Mesenchymal stem cell (in vitro differentiated cells and primary cell): Measurements from ENCODE around the gene DIO3. TPM values are rescaled to one million over a fixed set of nuclear protein-coding genes. Genes with fewer than 3 reads are reported as not detected.

Experiments used
- DNase-seq: peaks from one replicate; pipeline ENCODE4 v3.0.0-alpha.2; 2013
- H2AFZ ChIP-seq: one replicate; pipeline ENCODE4 v1.6.1; 2013; ENCODE audit warnings: low read depth, mild to moderate bottlenecking, control low read depth, inconsistent platforms, low read length, moderate library complexity
- H2AK5ac ChIP-seq: 2 replicates; pipeline ENCODE4 v1.6.1; 2013; ENCODE audit warnings: low read length, moderate library complexity, mild to moderate bottlenecking, inconsistent platforms; ENCODE audit not compliant: severe bottlenecking
- H2BK120ac ChIP-seq: one replicate; pipeline ENCODE4 v1.6.1; 2013; ENCODE audit warnings: low read depth, mild to moderate bottlenecking, inconsistent platforms, low read length, moderate library complexity
- H2BK12ac ChIP-seq, 2 experiments: one replicate each; pipeline ENCODE4 v1.6.1; 2013; ENCODE audit warnings: inconsistent platforms in 2 of 2, low read length in 2 of 2, mild to moderate bottlenecking in 2 of 2, moderate library complexity in 2 of 2, control low read depth in 1 of 2
- H2BK15ac ChIP-seq: one replicate; pipeline ENCODE4 v1.6.1; 2013; ENCODE audit warnings: mild to moderate bottlenecking, low read depth, inconsistent platforms; ENCODE audit not compliant: poor library complexity, severe bottlenecking
- H2BK5ac ChIP-seq: 2 replicates; pipeline ENCODE4 v1.6.1; 2013; ENCODE audit warnings: low read depth, mild to moderate bottlenecking, low read length, control low read depth, inconsistent platforms; ENCODE audit not compliant: poor library complexity, severe bottlenecking
- H3K14ac ChIP-seq, 2 experiments: one replicate each; pipeline ENCODE4 v1.6.1; 2013; ENCODE audit warnings: inconsistent platforms in 2 of 2, low read length in 2 of 2, control low read depth in 1 of 2, mild to moderate bottlenecking in 1 of 2, moderate library complexity in 1 of 2
- H3K18ac ChIP-seq, 2 experiments: one replicate each; pipeline ENCODE4 v1.6.1; 2013; ENCODE audit warnings: inconsistent platforms in 2 of 2, low read length in 2 of 2, control low read depth in 1 of 2, low read depth in 1 of 2, mild to moderate bottlenecking in 1 of 2
- H3K23ac ChIP-seq, 2 experiments: one replicate each; pipeline ENCODE4 v1.6.1; 2013; ENCODE audit warnings: inconsistent platforms in 2 of 2, low read length in 2 of 2, mild to moderate bottlenecking in 2 of 2, moderate library complexity in 2 of 2, control low read depth in 1 of 2
- H3K27ac ChIP-seq: 2 replicates; pipeline ENCODE4 v1.5.1; 2013; ENCODE audit warnings: mild to moderate bottlenecking, moderate library complexity, low read length, control low read depth, inconsistent platforms; ENCODE audit not compliant: poor library complexity, severe bottlenecking
- H3K27me3 ChIP-seq, 2 experiments: 2 replicates each; pipeline versions ENCODE4 v1.6.1 to v1.7.0; 2013; ENCODE audit warnings: low read length in 2 of 2, mild to moderate bottlenecking in 2 of 2, moderate library complexity in 2 of 2, control low read depth in 1 of 2, inconsistent platforms in 1 of 2; ENCODE audit not compliant: control insufficient read depth in 1 of 2, insufficient read depth in 1 of 2
- H3K36me3 ChIP-seq, 2 experiments: 2 replicates each; pipeline versions ENCODE4 v1.6.1 to v1.7.0; 2013; ENCODE audit warnings: low read length in 2 of 2, control low read depth in 1 of 2, inconsistent platforms in 1 of 2, low read depth in 1 of 2, mild to moderate bottlenecking in 1 of 2; ENCODE audit not compliant: insufficient read depth in 2 of 2, control insufficient read depth in 1 of 2
- H3K4ac ChIP-seq, 2 experiments: one replicate each; pipeline ENCODE4 v1.6.1; 2013; ENCODE audit warnings: inconsistent platforms in 2 of 2, low read length in 2 of 2, mild to moderate bottlenecking in 2 of 2, moderate library complexity in 2 of 2, control low read depth in 1 of 2, low read depth in 1 of 2
- H3K4me1 ChIP-seq: 2 replicates; pipeline ENCODE4 v1.6.1; 2013; ENCODE audit warnings: low read depth, low read length, control low read depth; ENCODE audit not compliant: control insufficient read depth, insufficient read depth
- H3K4me2 ChIP-seq: 2 replicates; pipeline ENCODE4 v1.6.1; 2013; ENCODE audit warnings: low read length, mild to moderate bottlenecking, inconsistent platforms; ENCODE audit not compliant: poor library complexity, severe bottlenecking
- H3K4me3 ChIP-seq, 2 experiments: 2 replicates each; pipeline versions ENCODE4 v1.5.1 to v1.7.0; 2013; ENCODE audit warnings: low read length in 2 of 2, mild to moderate bottlenecking in 2 of 2, control low read depth in 1 of 2, low read depth in 1 of 2; ENCODE audit not compliant: insufficient read depth in 1 of 2
- H3K79me1 ChIP-seq: replicated peaks from 2 replicates; pipeline ENCODE4 v1.6.1; 2013; ENCODE audit warnings: mild to moderate bottlenecking, control low read depth, low read length, inconsistent platforms; ENCODE audit not compliant: poor library complexity, severe bottlenecking
- H3K9ac ChIP-seq: 2 replicates; pipeline ENCODE4 v1.7.0; 2013; ENCODE audit warnings: mild to moderate bottlenecking, low read length, moderate library complexity
- H3K9me3 ChIP-seq: 2 replicates; pipeline ENCODE4 v1.7.0; 2013; ENCODE audit warnings: mild to moderate bottlenecking, low read length; ENCODE audit not compliant: control insufficient read depth
- H4K8ac ChIP-seq: one replicate; pipeline ENCODE4 v1.6.1; 2013; ENCODE audit warnings: inconsistent platforms, mild to moderate bottlenecking, low read length, moderate library complexity
- H4K91ac ChIP-seq: one replicate; pipeline ENCODE4 v1.6.1; 2013; ENCODE audit warnings: mild to moderate bottlenecking, low read length, inconsistent platforms
- WGBS: methylation state at CpG from one replicate; pipeline ENCODE4 v1.1.7; 2013; ENCODE audit warnings: mixed read lengths; 5-methylcytosine and 5-hydroxymethylcytosine counted together
- polyA plus RNA-seq, 2 experiments: library from polyadenylated mRNA; stranded (reverse); fragments of 200-250 nt; gene quantifications; one replicate each; pipeline ENCODE4 v1.2.3, GENCODE V29; 2013

Gene DIO3
- not detected for polyA plus RNA-seq (2013, experiment 1 of 2)
- polyA plus RNA-seq (2013, experiment 2 of 2): not detected

- Histone ChIP-seq H2BK12ac (no peak within 1 kb of the TSS), H2BK5ac (no peak within 1 kb of the TSS), H4K8ac (no peak within 1 kb of the TSS), H3K79me1 (no peaks in the 10 kb centered on the region), H2AFZ (no peak within 1 kb of the TSS), H2BK15ac (no peak within 1 kb of the TSS), H3K14ac (no peak within 1 kb of the TSS), H3K9ac (no peak within 1 kb of the TSS), H3K23ac (no peak within 1 kb of the TSS), H2BK120ac (no peak within 1 kb of the TSS), H3K4me1 (peaks cover 19% of the 10 kb centered on the region), H3K9me3 (no peaks in the 10 kb centered on the region), H4K91ac (no peak within 1 kb of the TSS), H3K4me3 (no peak within 1 kb of the TSS), H3K18ac (no peak within 1 kb of the TSS), H3K27ac (no peak within 1 kb of the TSS), H3K36me3 (peaks cover 0 to 4% of the 10 kb centered on the region in 2 experiments), H3K27me3 (peaks cover 89 to 90% of the 10 kb centered on the region in 2 experiments), H3K4ac (no peak within 1 kb of the TSS), H3K4me2 (peak within 1 kb of the TSS; percentile 34), H2AK5ac (no peak within 1 kb of the TSS)
- 23% methylated on average over 62 of the region's 73 CpGs for WGBS
- DNase-seq: no peak
Measured at GRCh38 chr14:101561145-101561896, at the start of gene DIO3. DIO3 (plus strand) TSS chr14:101561495.

GRCh38 chr14:101511620-101512375, 49.5 kb upstream of the DIO3 start:
- H3K4ac ChIP-seq: no peak overlapping the region
- H3K79me1 ChIP-seq: no peaks in the 10 kb centered on the region
- H2AK5ac ChIP-seq: no peak overlapping the region
- H3K14ac ChIP-seq: no peak overlapping the region
- no peak overlapping the region for H3K23ac ChIP-seq
- H2BK15ac ChIP-seq: no peak overlapping the region
- no peak for DNase-seq
- H3K9ac ChIP-seq: no peak overlapping the region
- no peak overlapping the region for H3K27ac ChIP-seq
- no peak overlapping the region for H4K8ac ChIP-seq
- H3K4me1 ChIP-seq: no peaks in the 10 kb centered on the region
- no peak overlapping the region for H3K4me3 ChIP-seq
- H3K36me3 ChIP-seq: no peaks in the 10 kb centered on the region
- no peak overlapping the region for H2BK120ac ChIP-seq
- H2AFZ ChIP-seq: no peak overlapping the region
- no peak overlapping the region for H3K4me2 ChIP-seq
- H3K27me3 ChIP-seq: peaks cover 0 to 22% of the 10 kb centered on the region in 2 experiments
- H3K18ac ChIP-seq: no peak overlapping the region
- WGBS: 58% methylated on average over 20 of the region's 20 CpGs
- H4K91ac ChIP-seq: no peak overlapping the region
- H2BK5ac ChIP-seq: no peak overlapping the region
- H2BK12ac ChIP-seq: no peak overlapping the region
- peaks cover 8% of the 10 kb centered on the region for H3K9me3 ChIP-seq

GRCh38 chr14:101512376-101512695, 49.0 kb upstream of the DIO3 start:
- no peak overlapping the region for H2BK120ac ChIP-seq
- H2AK5ac ChIP-seq: no peak overlapping the region
- peaks cover 0 to 18% of the 10 kb centered on the region in 2 experiments for H3K27me3 ChIP-seq
- no peak for DNase-seq
- peaks cover 8% of the 10 kb centered on the region for H3K9me3 ChIP-seq
- H3K4ac ChIP-seq: no peak overlapping the region
- H2BK12ac ChIP-seq: no peak overlapping the region
- no peak overlapping the region for H3K4me2 ChIP-seq
- no peaks in the 10 kb centered on the region for H3K36me3 ChIP-seq
- WGBS: 89% methylated on average over 9 of the region's 9 CpGs
- H4K91ac ChIP-seq: no peak overlapping the region
- no peak overlapping the region for H3K9ac ChIP-seq
- no peak overlapping the region for H2BK15ac ChIP-seq
- H3K27ac ChIP-seq: no peak overlapping the region
- no peak overlapping the region for H2AFZ ChIP-seq
- no peak overlapping the region for H3K14ac ChIP-seq
- H4K8ac ChIP-seq: no peak overlapping the region
- H2BK5ac ChIP-seq: no peak overlapping the region
- no peak overlapping the region for H3K23ac ChIP-seq
- H3K79me1 ChIP-seq: no peaks in the 10 kb centered on the region
- no peak overlapping the region for H3K4me3 ChIP-seq
- H3K18ac ChIP-seq: no peak overlapping the region
- no peaks in the 10 kb centered on the region for H3K4me1 ChIP-seq

GRCh38 chr14:101514136-101514535, 47.2 kb upstream of the DIO3 start:
- Histone ChIP-seq H3K9ac (no peak overlapping the region), H3K18ac (no peak overlapping the region), H3K27ac (no peak overlapping the region), H4K8ac (no peak overlapping the region), H2BK15ac (no peak overlapping the region), H2BK5ac (no peak overlapping the region), H3K27me3 (peaks cover 0 to 11% of the 10 kb centered on the region in 2 experiments), H3K4me2 (no peak overlapping the region), H3K4me1 (peaks cover 1% of the 10 kb centered on the region), H3K9me3 (peaks cover 8% of the 10 kb centered on the region), H3K79me1 (no peaks in the 10 kb centered on the region), H2AFZ (no peak overlapping the region), H2AK5ac (no peak overlapping the region), H3K23ac (no peak overlapping the region), H3K14ac (no peak overlapping the region), H3K36me3 (no peaks in the 10 kb centered on the region), H4K91ac (no peak overlapping the region), H3K4ac (no peak overlapping the region), H3K4me3 (no peak overlapping the region), H2BK120ac (no peak overlapping the region), H2BK12ac (no peak overlapping the region)
- WGBS: 77% methylated on average over 5 of the region's 5 CpGs
- no peak for DNase-seq
